GM19395 (cell line): Measurements from ENCODE around the gene EIF2B2.

Experiments
- ATAC-seq: cut with Tn5 transposase; IDR thresholded peaks from one replicate; pipeline ENCODE4 v1.9.1; 2021; ENCODE audit warnings: mild to moderate bottlenecking, moderate library complexity; ENCODE audit not compliant: unreplicated experiment

The EIF2B2 gene

GRCh38 chr14:74973905-74974363, 28.8 kb upstream of the EIF2B2 start:
- ATAC-seq = no peak

GRCh38 chr14:74974364-74975058, 28.2 kb upstream of the EIF2B2 start:
- ATAC-seq = no peak

- no peak for ATAC-seq
Observed at GRCh38 chr14:74975059-74975810, 27.5 kb upstream of the EIF2B2 start.

GRCh38 chr14:74976264-74977113, 26.2 kb upstream of the EIF2B2 start:
- no peak for ATAC-seq

GRCh38 chr14:74977164-74977900, 25.4 kb upstream of the EIF2B2 start:
- no peak for ATAC-seq

GRCh38 chr14:74977901-74978385, 24.8 kb upstream of the EIF2B2 start:
- ATAC-seq = no peak

- ATAC-seq = no peak
Observed at GRCh38 chr14:74978416-74978947, 24.2 kb upstream of the EIF2B2 start.

- ATAC-seq = no peak
Observed at GRCh38 chr14:74979029-74979428, 23.7 kb upstream of the EIF2B2 start.

GRCh38 chr14:74979442-74980397, 23.0 kb upstream of the EIF2B2 start:
- no peak for ATAC-seq

GRCh38 chr14:74980398-74980730, 22.4 kb upstream of the EIF2B2 start:
- no peak for ATAC-seq

GRCh38 chr14:74980731-74981461, 21.8 kb upstream of the EIF2B2 start:
- no peak for ATAC-seq

GRCh38 chr14:74981462-74981782, 21.3 kb upstream of the EIF2B2 start:
- ATAC-seq = no peak

- ATAC-seq = no peak
Observed at GRCh38 chr14:74981833-74982232, 20.9 kb upstream of the EIF2B2 start.

- ATAC-seq = no peak
Observed at GRCh38 chr14:74982661-74983060, 20.1 kb upstream of the EIF2B2 start.

- ATAC-seq = no peak
Observed at GRCh38 chr14:74983343-74983742, 19.4 kb upstream of the EIF2B2 start.

GRCh38 chr14:74984236-74985027, 18.3 kb upstream of the EIF2B2 start:
- no peak for ATAC-seq

GRCh38 chr14:74985028-74985310, 17.8 kb upstream of the EIF2B2 start:
- ATAC-seq = no peak

GRCh38 chr14:74985806-74986205, 16.9 kb upstream of the EIF2B2 start:
- no peak for ATAC-seq
